Smooth muscle cell (in vitro differentiated cells): ENCODE measurements around the gene ACSBG1. TPM values are rescaled to one million over a fixed set of nuclear protein-coding genes. Genes with fewer than 3 reads are reported as not detected.

Source experiments
- DNase-seq: peaks from one replicate; lab custom pipeline; 2025; ENCODE audit not compliant: unreplicated experiment; lab: John Stamatoyannopoulos, UW
- H2AFZ ChIP-seq: fragments of 200-600 bp; sonication (generic); 2 replicates; pipeline ENCODE4 v1.6.0; 2016; ENCODE audit warnings: antibody characterized with exemption, low read depth, mild to moderate bottlenecking
- H3F3A ChIP-seq: fragments of 200-600 bp; sonication (generic); 2 replicates; pipeline ENCODE4 v1.6.0; 2017; ENCODE audit warnings: antibody characterized with exemption, low read depth
- H3K27ac ChIP-seq: fragments of 200-600 bp; sonication (generic); 2 replicates; pipeline ENCODE4 v1.5.1; 2016; ENCODE audit warnings: low read depth, mild to moderate bottlenecking
- H3K27me3 ChIP-seq: fragments of 200-600 bp; sonication (generic); 2 replicates; pipeline ENCODE4 v1.6.1; 2016; ENCODE audit warnings: low read depth, mild to moderate bottlenecking
- H3K36me3 ChIP-seq: fragments of 200-600 bp; sonication (generic); 2 replicates; pipeline ENCODE4 v1.5.1; 2016; ENCODE audit warnings: low read depth
- H3K4me1 ChIP-seq: fragments of 200-600 bp; sonication (generic); 2 replicates; pipeline ENCODE4 v1.5.1; 2016; ENCODE audit warnings: low read depth
- H3K4me2 ChIP-seq: fragments of 200-600 bp; sonication (generic); 2 replicates; pipeline ENCODE4 v1.6.0; 2016; ENCODE audit warnings: mild to moderate bottlenecking
- H3K4me3 ChIP-seq: fragments of 200-600 bp; sonication (generic); 2 replicates; pipeline ENCODE4 v1.5.1; 2016; ENCODE audit warnings: mild to moderate bottlenecking
- H3K79me2 ChIP-seq: fragments of 200-600 bp; sonication (generic); 2 replicates; pipeline ENCODE4 v1.6.0; 2016; ENCODE audit warnings: low read depth, mild to moderate bottlenecking
- H3K9ac ChIP-seq: fragments of 200-600 bp; sonication (generic); 2 replicates; pipeline ENCODE4 v1.6.0; 2016; ENCODE audit warnings: low read depth
- H3K9me3 ChIP-seq: fragments of 200-600 bp; sonication (generic); replicated peaks from 2 replicates; pipeline ENCODE4 v1.5.1; 2016; ENCODE audit warnings: low read depth
- H4K20me1 ChIP-seq: fragments of 200-600 bp; sonication (generic); 2 replicates; pipeline ENCODE4 v1.6.0; 2016; ENCODE audit warnings: low read depth
- WGBS: methylation state at CpG from one replicate; pipeline ENCODE4 v1.1.7; 2016; ENCODE audit warnings: low lambda C conversion rate; 5-methylcytosine and 5-hydroxymethylcytosine counted together
- polyA plus RNA-seq: library from polyadenylated mRNA; unstranded; fragments of >200 nt; fragmentation: Nextera tagmentation; extraction: Ambion mirVana; gene quantifications from 2 replicates; pipeline ENCODE4 v1.2.1, GENCODE V29; 2016
- total RNA-seq: library from RNA; depleted of rRNA; stranded (reverse); fragments of >200 nt; gene quantifications from 2 replicates; pipeline ENCODE4 v1.2.3, GENCODE V29; 2014
- TF ChIP-seq, protein P1 (sequence below): fragments of 200-600 bp; sonication (generic); IDR thresholded peaks from 2 replicates; pipeline ENCODE4 v1.5.1; 2017; ENCODE audit warnings: borderline replicate concordance, mild to moderate bottlenecking, antibody characterized with exemption; ENCODE audit not compliant: insufficient read depth, poor library complexity, severe bottlenecking

ACSBG1 gene
- total and polyA plus RNA-seq, 2 experiments from 2014 or later = under 0.01 to 0.22 TPM

DNA sequence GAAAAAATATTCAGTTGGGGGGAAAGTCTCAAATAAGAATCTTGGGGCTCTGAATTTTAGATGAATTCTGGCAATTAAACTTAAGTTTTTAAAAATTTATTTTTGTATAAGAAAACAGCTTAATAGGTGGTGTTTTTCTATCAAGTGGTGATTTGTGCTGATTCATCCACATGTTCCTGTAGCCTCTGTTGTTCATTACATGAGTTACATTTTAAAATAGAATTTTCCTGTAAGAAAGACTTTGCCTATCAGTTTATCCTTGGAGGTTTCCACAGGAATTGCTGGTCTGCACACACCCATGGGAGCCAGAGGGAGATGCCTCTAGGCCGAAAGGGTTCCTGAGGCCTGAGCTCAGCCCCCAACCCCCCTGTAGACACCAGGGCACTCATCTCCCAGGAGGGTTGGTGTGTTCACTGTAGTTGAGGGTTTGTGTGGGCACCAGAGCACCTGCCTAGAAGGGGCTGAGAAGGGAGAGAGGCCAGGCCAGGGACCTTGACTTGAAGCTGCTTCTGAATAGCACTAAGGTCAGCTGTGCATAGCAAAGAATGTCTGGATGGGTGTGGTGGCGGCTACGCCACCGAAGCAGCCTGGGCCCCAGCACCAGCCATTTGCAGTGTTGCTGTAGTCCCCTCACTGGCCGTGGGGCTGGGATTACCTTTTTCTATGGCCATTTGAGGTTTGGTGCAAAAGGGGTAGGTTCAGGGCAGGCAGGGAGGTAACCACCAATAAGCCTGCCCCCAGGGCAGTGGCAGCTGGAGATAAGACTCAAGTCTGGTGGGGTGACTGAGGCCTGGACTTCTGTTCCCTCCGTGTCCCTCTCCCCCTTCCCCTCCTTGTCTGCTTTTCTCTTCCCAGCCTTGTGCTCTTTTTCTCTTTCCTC, 41.9 kb upstream of the ACSBG1 start:
- Histone ChIP-seq H4K20me1 (no peaks in the 10 kb centered on the region), H3K9me3 (no peaks in the 10 kb centered on the region), H3K4me2 (no peak overlapping the region), H3K27ac (peak overlapping the region; percentile 2), H2AFZ (no peak overlapping the region), H3F3A (no peaks in the 10 kb centered on the region), H3K9ac (no peak overlapping the region), H3K4me3 (no peak overlapping the region), H3K36me3 (no peaks in the 10 kb centered on the region), H3K27me3 (no peaks in the 10 kb centered on the region), H3K4me1 (no peaks in the 10 kb centered on the region), H3K79me2 (no peaks in the 10 kb centered on the region)
- TF ChIP-seq, protein P1, sequence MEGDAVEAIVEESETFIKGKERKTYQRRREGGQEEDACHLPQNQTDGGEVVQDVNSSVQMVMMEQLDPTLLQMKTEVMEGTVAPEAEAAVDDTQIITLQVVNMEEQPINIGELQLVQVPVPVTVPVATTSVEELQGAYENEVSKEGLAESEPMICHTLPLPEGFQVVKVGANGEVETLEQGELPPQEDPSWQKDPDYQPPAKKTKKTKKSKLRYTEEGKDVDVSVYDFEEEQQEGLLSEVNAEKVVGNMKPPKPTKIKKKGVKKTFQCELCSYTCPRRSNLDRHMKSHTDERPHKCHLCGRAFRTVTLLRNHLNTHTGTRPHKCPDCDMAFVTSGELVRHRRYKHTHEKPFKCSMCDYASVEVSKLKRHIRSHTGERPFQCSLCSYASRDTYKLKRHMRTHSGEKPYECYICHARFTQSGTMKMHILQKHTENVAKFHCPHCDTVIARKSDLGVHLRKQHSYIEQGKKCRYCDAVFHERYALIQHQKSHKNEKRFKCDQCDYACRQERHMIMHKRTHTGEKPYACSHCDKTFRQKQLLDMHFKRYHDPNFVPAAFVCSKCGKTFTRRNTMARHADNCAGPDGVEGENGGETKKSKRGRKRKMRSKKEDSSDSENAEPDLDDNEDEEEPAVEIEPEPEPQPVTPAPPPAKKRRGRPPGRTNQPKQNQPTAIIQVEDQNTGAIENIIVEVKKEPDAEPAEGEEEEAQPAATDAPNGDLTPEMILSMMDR = no peak
- 74% methylated on average over 6 of the region's 6 CpGs for WGBS
- DNase-seq = no peak

DNA sequence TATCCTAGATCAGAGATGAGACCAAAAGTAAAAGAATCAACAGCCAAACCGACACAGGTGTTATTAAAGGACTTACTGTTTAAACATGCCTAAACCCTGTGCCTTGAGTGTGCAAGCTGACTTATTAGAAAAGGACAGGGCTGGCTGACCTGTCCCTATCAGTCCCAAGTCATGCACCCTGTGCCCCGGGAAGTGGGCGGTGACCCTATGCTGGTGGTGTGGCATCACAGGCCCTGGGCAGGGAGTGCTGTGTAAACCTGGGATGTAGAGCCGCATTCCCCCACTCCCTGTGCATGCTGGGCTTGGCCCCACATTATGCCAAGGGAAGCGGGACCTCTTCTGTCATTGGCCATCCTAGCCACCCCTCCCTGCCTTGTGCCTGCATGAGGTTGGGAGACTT, 40.6 kb upstream of the ACSBG1 start:
- no peaks in the 10 kb centered on the region for H3F3A ChIP-seq
- H3K79me2 ChIP-seq = no peaks in the 10 kb centered on the region
- TF ChIP-seq, protein P1 = no peak
- no peak for DNase-seq
- no peak overlapping the region for H2AFZ ChIP-seq
- H3K36me3 ChIP-seq = no peaks in the 10 kb centered on the region
- no peak overlapping the region for H3K4me3 ChIP-seq
- no peaks in the 10 kb centered on the region for H3K9me3 ChIP-seq
- 95% methylated on average over 5 of the region's 5 CpGs for WGBS
- no peaks in the 10 kb centered on the region for H3K27me3 ChIP-seq
- no peak overlapping the region for H3K9ac ChIP-seq
- H3K4me2 ChIP-seq = no peak overlapping the region
- no peak overlapping the region for H3K27ac ChIP-seq
- no peaks in the 10 kb centered on the region for H3K4me1 ChIP-seq
- no peaks in the 10 kb centered on the region for H4K20me1 ChIP-seq

DNA sequence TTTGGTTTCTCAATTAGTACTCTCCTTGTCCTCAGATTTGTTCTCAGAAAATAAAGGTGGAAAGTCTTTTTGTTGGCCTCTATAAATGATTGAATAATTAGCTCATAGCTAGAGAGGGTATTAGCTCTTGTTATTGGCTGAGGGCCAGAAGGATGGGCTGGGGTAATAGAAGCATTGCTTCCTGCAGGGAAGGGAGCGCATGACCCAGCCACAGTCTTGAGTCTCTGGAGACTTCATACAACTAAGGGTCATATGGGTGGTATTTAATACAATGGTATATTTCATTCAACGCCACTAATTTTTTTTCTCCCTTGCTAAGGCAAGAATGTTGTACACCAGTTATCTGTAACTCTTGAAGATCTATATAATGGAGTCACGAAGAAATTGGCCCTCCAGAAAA, 38.4 kb upstream of the ACSBG1 start:
- WGBS = 99% methylated on average over 3 of the region's 3 CpGs

More for the DNA sequence above, 38.4 kb upstream of the ACSBG1 start:
- H3K4me1 ChIP-seq = no peaks in the 10 kb centered on the region
- H3K36me3 ChIP-seq = no peaks in the 10 kb centered on the region
- H4K20me1 ChIP-seq = no peaks in the 10 kb centered on the region
- no peak for DNase-seq
- no peak overlapping the region for H3K9ac ChIP-seq
- H3K4me2 ChIP-seq = no peak overlapping the region
- TF ChIP-seq, protein P1 = no peak
- no peak overlapping the region for H3K27ac ChIP-seq
- H3K79me2 ChIP-seq = no peaks in the 10 kb centered on the region
- H3K27me3 ChIP-seq = no peaks in the 10 kb centered on the region
- H2AFZ ChIP-seq = no peak overlapping the region
- H3K4me3 ChIP-seq = no peak overlapping the region
- H3F3A ChIP-seq = no peaks in the 10 kb centered on the region
- H3K9me3 ChIP-seq = no peaks in the 10 kb centered on the region
